Measurements from ENCODE around the gene MYL6. TPM values are rescaled to one million over a fixed set of nuclear protein-coding genes. Genes with fewer than 3 reads are reported as not detected.

The MYL6 gene
- total RNA-seq, 1 experiment from 2014 or later = 1,024 TPM

DNA sequence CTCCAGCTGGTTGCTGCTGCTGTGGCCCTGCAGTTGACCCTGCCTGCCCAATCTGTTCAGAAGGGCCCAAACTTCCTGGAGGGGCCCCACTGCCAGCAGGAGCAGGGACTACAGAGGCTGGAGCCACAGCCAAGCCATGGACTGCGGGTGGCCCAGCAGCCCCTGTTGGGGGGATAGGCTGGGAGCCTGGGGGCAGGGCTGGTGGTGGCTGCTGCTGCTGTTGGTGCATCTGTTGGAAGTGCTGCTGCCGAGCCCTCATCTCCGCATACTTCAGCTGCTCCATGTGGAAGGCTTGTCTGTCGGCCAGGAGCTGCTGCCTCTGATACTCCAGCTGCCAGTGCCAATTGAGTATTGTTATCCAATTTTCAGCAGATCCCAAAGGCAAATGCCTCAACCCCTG is 7.2 kb downstream of the MYL6 start:
- H3K4me3 ChIP-seq (ENCODE audit: low read depth in 2 of 2, low read length in 2 of 2) = no peak overlapping the region
- BruUV-seq (replicated peaks) = no TSS peak
- intact Hi-C loops (cut with micrococcal nuclease; ENCODE audit: unreplicated experiment) (no loop called here), in situ Hi-C loops (cut with HindIII; ENCODE audit: low pct_unique_long_range_greater_than_20kb, low sequenced_read_pairs) (no loop called here)
- H3K27me3 ChIP-seq (ENCODE audit: control insufficient read depth, insufficient read depth, low read length) = no peaks in the 10 kb centered on the region
- ATAC-seq = no peak
- ChIA-PET POLR2A (no interaction called here), CTCF (no interaction called here)
- no peak overlapping the region for H3K27ac ChIP-seq (ENCODE audit: low read length)
- H3K4me1 ChIP-seq (ENCODE audit: control insufficient read depth, insufficient read depth, low read length) = peaks cover 5% of the 10 kb centered on the region; the same call in 1 of the 2 replicates
- H3K36me3 ChIP-seq (ENCODE audit: control insufficient read depth, insufficient read depth, low read length) = peaks cover 2% of the 10 kb centered on the region; the same call in 1 of the 2 replicates
- no peak for DNase-seq (ENCODE audit: low read depth, low spot score)
- TF ChIP-seq POLR2AphosphoS5 (IDR thresholded peaks at IDR 0.05; ENCODE audit: low read depth, low read length) (no peak), TCF7L2 (IDR thresholded peaks at IDR 0.05; ENCODE audit: low read depth, low read length) (no peak), SIN3A (IDR thresholded peaks at IDR 0.05; ENCODE audit: borderline replicate concordance, insufficient read depth, low read depth, low read length) (no peak)
- TF ChIP-seq, protein P1, sequence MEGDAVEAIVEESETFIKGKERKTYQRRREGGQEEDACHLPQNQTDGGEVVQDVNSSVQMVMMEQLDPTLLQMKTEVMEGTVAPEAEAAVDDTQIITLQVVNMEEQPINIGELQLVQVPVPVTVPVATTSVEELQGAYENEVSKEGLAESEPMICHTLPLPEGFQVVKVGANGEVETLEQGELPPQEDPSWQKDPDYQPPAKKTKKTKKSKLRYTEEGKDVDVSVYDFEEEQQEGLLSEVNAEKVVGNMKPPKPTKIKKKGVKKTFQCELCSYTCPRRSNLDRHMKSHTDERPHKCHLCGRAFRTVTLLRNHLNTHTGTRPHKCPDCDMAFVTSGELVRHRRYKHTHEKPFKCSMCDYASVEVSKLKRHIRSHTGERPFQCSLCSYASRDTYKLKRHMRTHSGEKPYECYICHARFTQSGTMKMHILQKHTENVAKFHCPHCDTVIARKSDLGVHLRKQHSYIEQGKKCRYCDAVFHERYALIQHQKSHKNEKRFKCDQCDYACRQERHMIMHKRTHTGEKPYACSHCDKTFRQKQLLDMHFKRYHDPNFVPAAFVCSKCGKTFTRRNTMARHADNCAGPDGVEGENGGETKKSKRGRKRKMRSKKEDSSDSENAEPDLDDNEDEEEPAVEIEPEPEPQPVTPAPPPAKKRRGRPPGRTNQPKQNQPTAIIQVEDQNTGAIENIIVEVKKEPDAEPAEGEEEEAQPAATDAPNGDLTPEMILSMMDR (IDR thresholded peaks at IDR 0.05) = no peak
- TF ChIP-seq, protein P2, sequence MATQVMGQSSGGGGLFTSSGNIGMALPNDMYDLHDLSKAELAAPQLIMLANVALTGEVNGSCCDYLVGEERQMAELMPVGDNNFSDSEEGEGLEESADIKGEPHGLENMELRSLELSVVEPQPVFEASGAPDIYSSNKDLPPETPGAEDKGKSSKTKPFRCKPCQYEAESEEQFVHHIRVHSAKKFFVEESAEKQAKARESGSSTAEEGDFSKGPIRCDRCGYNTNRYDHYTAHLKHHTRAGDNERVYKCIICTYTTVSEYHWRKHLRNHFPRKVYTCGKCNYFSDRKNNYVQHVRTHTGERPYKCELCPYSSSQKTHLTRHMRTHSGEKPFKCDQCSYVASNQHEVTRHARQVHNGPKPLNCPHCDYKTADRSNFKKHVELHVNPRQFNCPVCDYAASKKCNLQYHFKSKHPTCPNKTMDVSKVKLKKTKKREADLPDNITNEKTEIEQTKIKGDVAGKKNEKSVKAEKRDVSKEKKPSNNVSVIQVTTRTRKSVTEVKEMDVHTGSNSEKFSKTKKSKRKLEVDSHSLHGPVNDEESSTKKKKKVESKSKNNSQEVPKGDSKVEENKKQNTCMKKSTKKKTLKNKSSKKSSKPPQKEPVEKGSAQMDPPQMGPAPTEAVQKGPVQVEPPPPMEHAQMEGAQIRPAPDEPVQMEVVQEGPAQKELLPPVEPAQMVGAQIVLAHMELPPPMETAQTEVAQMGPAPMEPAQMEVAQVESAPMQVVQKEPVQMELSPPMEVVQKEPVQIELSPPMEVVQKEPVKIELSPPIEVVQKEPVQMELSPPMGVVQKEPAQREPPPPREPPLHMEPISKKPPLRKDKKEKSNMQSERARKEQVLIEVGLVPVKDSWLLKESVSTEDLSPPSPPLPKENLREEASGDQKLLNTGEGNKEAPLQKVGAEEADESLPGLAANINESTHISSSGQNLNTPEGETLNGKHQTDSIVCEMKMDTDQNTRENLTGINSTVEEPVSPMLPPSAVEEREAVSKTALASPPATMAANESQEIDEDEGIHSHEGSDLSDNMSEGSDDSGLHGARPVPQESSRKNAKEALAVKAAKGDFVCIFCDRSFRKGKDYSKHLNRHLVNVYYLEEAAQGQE (IDR thresholded peaks at IDR 0.05; ENCODE audit: insufficient read depth in 1 of 2, low read depth in 2 of 2, low read length in 1 of 2) = no peak
- H3K9me3 ChIP-seq (ENCODE audit: control insufficient read depth, insufficient read depth, low read depth, low read length) = no peaks in the 10 kb centered on the region

DNA sequence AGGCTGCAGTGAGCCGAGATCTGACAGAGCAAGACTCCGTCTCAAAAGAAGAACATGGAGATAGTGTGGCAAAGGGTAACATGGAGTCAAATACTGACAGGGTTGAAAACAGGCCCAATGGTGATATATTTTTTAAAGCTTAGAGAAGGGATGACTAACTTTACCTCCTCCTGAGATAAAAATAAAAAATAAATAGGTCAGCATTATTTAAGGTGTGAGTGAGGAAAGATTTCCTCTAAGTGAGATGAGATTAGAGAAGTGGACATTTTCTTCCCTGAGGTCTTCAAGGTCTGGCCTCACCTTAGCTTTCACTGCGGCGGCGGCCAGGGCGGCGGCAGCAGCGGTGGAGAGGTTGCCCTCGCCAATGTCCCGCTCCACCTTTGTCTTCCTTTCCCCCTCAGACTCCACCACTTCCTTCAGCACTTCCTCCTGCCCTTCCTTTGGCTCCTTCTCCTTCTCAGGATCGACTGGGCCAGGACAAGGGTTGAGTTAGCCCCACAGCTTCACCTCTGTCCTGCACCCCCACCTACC is 11.1 kb downstream of the MYL6 start:
- no TSS peak for BruUV-seq (replicated peaks)
- DNase-seq (ENCODE audit: low read depth, low spot score) = no peak
- no peak overlapping the region for H3K27ac ChIP-seq (ENCODE audit: low read length)
- H3K9me3 ChIP-seq (ENCODE audit: control insufficient read depth, insufficient read depth, low read depth, low read length) = no peaks in the 10 kb centered on the region
- in situ Hi-C loops (cut with HindIII; ENCODE audit: low pct_unique_long_range_greater_than_20kb, low sequenced_read_pairs) (no loop called here), intact Hi-C loops (cut with micrococcal nuclease; ENCODE audit: unreplicated experiment) (no loop called here)
- no peak overlapping the region for H3K4me3 ChIP-seq (ENCODE audit: low read depth in 2 of 2, low read length in 2 of 2)
- TF ChIP-seq TCF7L2 (IDR thresholded peaks at IDR 0.05; ENCODE audit: low read depth, low read length) = no peak
- TF ChIP-seq POLR2AphosphoS5 (IDR thresholded peaks at IDR 0.05; ENCODE audit: low read depth, low read length) = no peak
- TF ChIP-seq, protein P2 (IDR thresholded peaks at IDR 0.05; ENCODE audit: insufficient read depth in 1 of 2, low read depth in 2 of 2, low read length in 1 of 2) = no peak
- TF ChIP-seq, protein P1 (IDR thresholded peaks at IDR 0.05) = no peak
- TF ChIP-seq SIN3A (IDR thresholded peaks at IDR 0.05; ENCODE audit: borderline replicate concordance, insufficient read depth, low read depth, low read length) = no peak
- ATAC-seq = no peak
- peaks cover 8% of the 10 kb centered on the region for H3K36me3 ChIP-seq (ENCODE audit: control insufficient read depth, insufficient read depth, low read length)
- ChIA-PET POLR2A (no interaction called here), CTCF (no interaction called here)
- H3K27me3 ChIP-seq (ENCODE audit: control insufficient read depth, insufficient read depth, low read length) = no peaks in the 10 kb centered on the region
- H3K4me1 ChIP-seq (ENCODE audit: control insufficient read depth, insufficient read depth, low read length) = no peaks in the 10 kb centered on the region

Measured in Panc1 (cell line).